ENCODE results near the gene COG2. TPM values are rescaled to one million over a fixed set of nuclear protein-coding genes. Genes with fewer than 3 reads are reported as not detected.

COG2 gene
- total and polyA plus RNA-seq, 2 experiments from 2014 or later = 14.6 to 16.4 TPM

GRCh38 chr1:230704830-230705229 lies 62.5 kb downstream of the COG2 start:
- Histone ChIP-seq H3K4me3 (no peak overlapping the region), H3K79me2 (ENCODE audit: insufficient read depth) (no peaks in the 10 kb centered on the region), H3F3A (ENCODE audit: insufficient read depth) (no peaks in the 10 kb centered on the region), H3K4me1 (ENCODE audit: insufficient read depth) (no peaks in the 10 kb centered on the region), H2AFZ (no peak overlapping the region), H3K9me3 (ENCODE audit: low read depth) (no peaks in the 10 kb centered on the region), H3K9ac (no peak overlapping the region), H3K36me3 (ENCODE audit: low read depth) (no peaks in the 10 kb centered on the region), H3K9me2 (ENCODE audit: insufficient read depth) (no peaks in the 10 kb centered on the region), H3K27ac (no peak overlapping the region), H3K27me3 (replicated peaks; ENCODE audit: insufficient read depth) (no peaks in the 10 kb centered on the region), H3K4me2 (ENCODE audit: unreplicated experiment) (no peak overlapping the region), H4K20me1 (ENCODE audit: insufficient read depth) (no peaks in the 10 kb centered on the region)
- no peak for DNase-seq
- no peak for TF ChIP-seq EZH2phosphoT487 (IDR thresholded peaks at IDR 0.05; ENCODE audit: insufficient read depth, low read depth)
- WGBS, 2 experiments (ENCODE audit: low coverage in 1 of 2, low lambda C conversion rate in 2 of 2, missing lambda C conversion rate in 2 of 2) = 59 to 73% methylated on average over 7 of the region's 7 CpGs
- in situ Hi-C loops (cut with MboI) = no loop called here

- Histone ChIP-seq H3K79me2 (ENCODE audit: insufficient read depth) (no peaks in the 10 kb centered on the region), H3K4me3 (no peak overlapping the region), H3K4me2 (ENCODE audit: unreplicated experiment) (no peak overlapping the region), H3F3A (ENCODE audit: insufficient read depth) (no peaks in the 10 kb centered on the region), H4K20me1 (ENCODE audit: insufficient read depth) (no peaks in the 10 kb centered on the region), H3K9me2 (ENCODE audit: insufficient read depth) (no peaks in the 10 kb centered on the region), H3K4me1 (ENCODE audit: insufficient read depth) (no peaks in the 10 kb centered on the region), H3K9me3 (ENCODE audit: low read depth) (no peaks in the 10 kb centered on the region), H2AFZ (no peak overlapping the region), H3K9ac (no peak overlapping the region), H3K36me3 (ENCODE audit: low read depth) (no peaks in the 10 kb centered on the region), H3K27me3 (replicated peaks; ENCODE audit: insufficient read depth) (no peaks in the 10 kb centered on the region), H3K27ac (no peak overlapping the region)
- WGBS, 2 experiments (ENCODE audit: low coverage in 1 of 2, low lambda C conversion rate in 2 of 2, missing lambda C conversion rate in 2 of 2) = 67 to 71% methylated on average over 18 of the region's 18 CpGs
- TF ChIP-seq EZH2phosphoT487 (IDR thresholded peaks at IDR 0.05; ENCODE audit: insufficient read depth, low read depth) (no peak), EZH2 (IDR thresholded peaks at IDR 0.05; ENCODE audit: insufficient read depth, poor library complexity, severe bottlenecking) (no peak)
- in situ Hi-C loops (cut with MboI) = no loop called here
- no peak for DNase-seq
Observed at GRCh38 chr1:230705289-230706019, 63.2 kb downstream of the COG2 start.

GRCh38 chr1:230706020-230706699 lies 63.9 kb downstream of the COG2 start:
- Histone ChIP-seq H3K27me3 (replicated peaks; ENCODE audit: insufficient read depth) (no peaks in the 10 kb centered on the region), H3F3A (ENCODE audit: insufficient read depth) (no peaks in the 10 kb centered on the region), H2AFZ (no peak overlapping the region), H3K36me3 (ENCODE audit: low read depth) (no peaks in the 10 kb centered on the region), H3K4me1 (ENCODE audit: insufficient read depth) (no peaks in the 10 kb centered on the region), H3K79me2 (ENCODE audit: insufficient read depth) (no peaks in the 10 kb centered on the region), H3K9me3 (ENCODE audit: low read depth) (no peaks in the 10 kb centered on the region), H4K20me1 (ENCODE audit: insufficient read depth) (no peaks in the 10 kb centered on the region), H3K4me3 (no peak overlapping the region), H3K9me2 (ENCODE audit: insufficient read depth) (no peaks in the 10 kb centered on the region), H3K9ac (no peak overlapping the region), H3K27ac (no peak overlapping the region), H3K4me2 (ENCODE audit: unreplicated experiment) (no peak overlapping the region)
- in situ Hi-C loops (cut with MboI) = no loop called here
- TF ChIP-seq EZH2 (IDR thresholded peaks at IDR 0.05; ENCODE audit: insufficient read depth, poor library complexity, severe bottlenecking) (no peak), EZH2phosphoT487 (IDR thresholded peaks at IDR 0.05; ENCODE audit: insufficient read depth, low read depth) (no peak)
- no peak for DNase-seq
- 69% methylated on average over 9 of the region's 9 CpGs for WGBS, 2 experiments (ENCODE audit: low coverage in 1 of 2, low lambda C conversion rate in 2 of 2, missing lambda C conversion rate in 2 of 2)

- 65 to 69% methylated on average over 20 of the region's 20 CpGs for WGBS, 2 experiments (ENCODE audit: low coverage in 1 of 2, low lambda C conversion rate in 2 of 2, missing lambda C conversion rate in 2 of 2)
- Histone ChIP-seq H3K9me3 (ENCODE audit: low read depth) (no peaks in the 10 kb centered on the region), H3K9ac (no peak overlapping the region), H3K27me3 (replicated peaks; ENCODE audit: insufficient read depth) (no peaks in the 10 kb centered on the region), H4K20me1 (ENCODE audit: insufficient read depth) (no peaks in the 10 kb centered on the region), H3K79me2 (ENCODE audit: insufficient read depth) (no peaks in the 10 kb centered on the region), H3K36me3 (ENCODE audit: low read depth) (no peaks in the 10 kb centered on the region), H3F3A (ENCODE audit: insufficient read depth) (no peaks in the 10 kb centered on the region), H3K4me2 (ENCODE audit: unreplicated experiment) (no peak overlapping the region), H3K4me3 (no peak overlapping the region), H3K27ac (no peak overlapping the region), H3K9me2 (ENCODE audit: insufficient read depth) (no peaks in the 10 kb centered on the region), H2AFZ (no peak overlapping the region), H3K4me1 (ENCODE audit: insufficient read depth) (no peaks in the 10 kb centered on the region)
- no peak for DNase-seq
- TF ChIP-seq EZH2phosphoT487 (IDR thresholded peaks at IDR 0.05; ENCODE audit: insufficient read depth, low read depth) (no peak), EZH2 (IDR thresholded peaks at IDR 0.05; ENCODE audit: insufficient read depth, poor library complexity, severe bottlenecking) (no peak)
- in situ Hi-C loops (cut with MboI) = no loop called here
Observed at GRCh38 chr1:230706887-230707731, 64.8 kb downstream of the COG2 start.

All from GM23248 (cell line).